HG03066 (cell line): ENCODE data around the gene OPCML.

Experiments
- ATAC-seq: cut with Tn5 transposase; IDR thresholded peaks from one replicate; pipeline ENCODE4 v1.9.1; 2021; ENCODE audit warnings: low read depth; ENCODE audit not compliant: unreplicated experiment

OPCML gene

DNA sequence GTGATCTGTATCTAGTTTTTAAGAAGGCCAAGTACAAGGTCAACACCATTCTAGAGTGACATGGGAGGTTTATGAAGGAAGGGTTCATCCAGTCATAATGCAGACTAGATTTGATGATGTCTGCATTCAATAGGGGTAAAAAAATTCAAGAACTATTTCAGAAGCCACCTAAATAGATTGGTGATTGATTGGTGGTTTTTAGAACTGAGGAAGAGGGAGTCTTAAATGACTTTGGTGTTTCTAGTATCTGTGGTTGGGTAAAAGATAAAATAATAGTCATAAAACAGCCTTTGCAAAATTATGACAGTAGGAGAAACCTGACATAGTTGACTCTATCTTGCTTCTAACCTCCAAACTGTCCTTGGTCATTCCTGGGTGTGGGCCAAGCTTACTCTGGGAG, 114.1 kb downstream of the OPCML start:
- no peak for ATAC-seq

DNA sequence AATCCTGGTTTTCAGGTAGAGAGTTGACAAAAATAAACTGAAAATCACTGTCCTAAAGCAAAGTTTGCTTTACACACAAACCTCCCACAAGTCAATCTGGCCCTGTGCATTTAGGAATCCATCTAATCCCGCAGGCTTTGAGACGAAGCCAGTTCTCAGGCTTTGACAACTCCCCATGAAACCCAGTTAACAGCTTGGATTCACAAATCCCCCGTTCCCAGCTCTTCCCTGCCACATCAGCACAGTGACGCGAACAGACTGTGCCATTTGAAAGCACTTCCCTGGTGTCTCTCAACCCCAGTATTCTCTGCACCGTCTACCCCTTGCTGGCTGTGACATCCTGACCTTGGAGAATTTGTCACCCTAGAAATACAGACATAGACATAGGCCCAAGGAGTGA, 117.8 kb downstream of the OPCML start:
- ATAC-seq: no peak

DNA sequence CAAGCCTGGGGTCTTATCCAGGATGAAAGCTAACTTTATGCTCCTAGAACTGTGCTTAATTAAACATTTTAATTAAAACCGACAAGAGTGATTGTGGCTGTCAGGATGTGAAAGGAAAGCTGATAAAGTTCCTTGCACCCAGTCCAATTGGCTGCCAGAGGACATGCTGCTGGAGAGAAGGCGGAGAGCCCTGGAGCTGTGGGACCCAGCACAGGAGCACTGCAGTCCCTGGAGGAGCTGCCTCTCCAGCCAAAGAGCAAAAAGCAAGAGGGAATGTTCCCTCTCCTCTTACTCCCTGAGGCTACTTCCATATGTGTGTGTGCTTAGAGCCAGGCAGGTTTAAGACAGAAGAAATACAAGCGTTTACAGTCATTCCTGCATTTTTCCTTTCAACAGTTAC, 118.6 kb downstream of the OPCML start:
- ATAC-seq: no peak

DNA sequence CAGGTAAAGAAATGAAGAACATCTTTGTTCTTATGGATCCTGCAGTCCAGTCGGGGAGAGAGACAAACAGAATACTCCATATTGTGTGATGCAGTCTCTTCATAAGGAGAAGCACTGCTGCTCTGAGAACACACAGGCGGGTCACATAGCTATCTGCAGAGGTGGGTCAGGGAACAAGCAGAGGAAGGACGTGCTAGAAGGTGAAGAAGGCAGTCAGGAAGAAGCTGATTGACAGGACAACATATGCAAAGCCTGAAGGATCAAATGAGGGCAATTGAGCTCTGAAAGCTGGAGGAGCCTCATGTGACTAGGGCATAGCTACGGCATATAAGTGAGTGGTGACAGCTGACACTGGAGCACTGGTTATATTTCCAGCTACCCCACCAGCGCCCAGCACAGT, 122.5 kb downstream of the OPCML start:
- ATAC-seq: no peak

DNA sequence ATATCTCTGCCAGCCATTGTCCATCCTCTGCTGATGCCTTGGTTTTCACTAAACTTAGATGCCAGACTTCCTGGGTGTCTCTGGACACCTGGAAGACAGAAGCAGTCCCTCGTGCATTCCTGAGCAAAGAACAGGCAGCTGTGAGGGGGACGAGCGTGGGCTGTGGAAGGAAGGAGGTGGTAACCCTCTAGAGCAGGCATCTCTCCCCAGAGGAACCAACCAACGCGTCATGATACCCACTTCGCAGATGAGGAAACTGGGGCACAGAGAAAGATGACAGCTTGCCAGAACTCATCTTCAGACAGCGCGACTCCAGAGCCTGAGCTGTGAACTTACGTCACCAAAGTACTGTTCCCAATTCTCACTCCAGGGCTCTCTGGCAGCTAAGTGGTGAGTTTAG, 123.4 kb downstream of the OPCML start:
- ATAC-seq: no peak

DNA sequence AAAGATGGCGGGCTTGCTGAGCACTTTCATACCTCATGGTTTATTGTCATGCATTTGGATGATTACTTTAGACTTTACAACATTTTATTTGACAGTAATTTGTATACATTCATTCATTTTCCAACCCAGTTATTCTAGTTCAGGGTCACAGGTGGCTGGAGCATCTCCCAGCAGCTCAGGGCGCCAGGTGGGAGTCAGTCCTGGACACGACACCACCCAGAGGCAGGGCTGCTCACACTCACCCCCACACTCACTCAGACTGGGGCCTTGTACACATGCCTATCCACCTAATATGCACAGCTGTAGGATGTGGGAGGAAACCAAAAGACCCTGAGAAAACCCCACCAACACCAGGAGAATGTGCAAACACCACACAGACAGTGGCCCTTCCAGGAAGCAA, 123.9 kb downstream of the OPCML start:
- ATAC-seq: no peak

DNA sequence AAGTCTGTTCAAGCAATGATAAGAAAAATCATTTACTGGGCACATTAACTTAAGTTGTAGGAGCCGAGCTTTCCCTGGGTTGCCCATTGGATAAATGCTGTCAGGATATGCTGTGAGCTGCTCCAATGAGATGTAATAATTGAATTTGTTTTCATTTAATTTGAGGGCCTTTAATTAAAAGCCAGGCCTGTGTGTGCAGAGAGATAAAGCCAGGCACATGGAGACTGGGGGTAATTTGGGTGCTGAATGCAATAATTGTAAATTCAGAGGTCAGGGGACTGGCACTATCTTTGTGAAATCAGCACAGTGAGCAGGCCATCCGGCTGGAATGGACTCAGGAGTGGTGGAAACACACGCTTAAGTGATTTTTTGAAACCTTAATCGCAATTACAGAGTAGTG, 125.8 kb downstream of the OPCML start:
- ATAC-seq: no peak

DNA sequence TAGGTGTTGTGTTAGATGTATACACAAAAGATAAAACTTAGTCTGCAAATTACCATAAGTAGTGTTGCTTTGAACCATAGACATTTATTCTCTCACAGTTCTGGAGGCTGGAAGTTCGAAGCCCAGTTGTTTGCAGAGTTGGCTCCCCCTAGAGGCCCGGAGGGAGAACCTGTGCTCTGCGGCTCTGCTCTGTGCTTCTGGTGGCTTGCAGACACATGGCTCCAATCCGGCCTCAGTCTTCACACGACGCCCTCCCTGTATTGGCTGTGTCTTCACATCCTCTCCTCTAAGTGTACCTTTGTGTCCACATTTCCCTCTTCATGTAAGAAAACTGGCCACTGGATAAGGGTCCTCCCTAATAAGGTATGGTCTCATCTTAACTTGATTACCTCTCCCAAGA, 128.4 kb downstream of the OPCML start:
- ATAC-seq: no peak

DNA sequence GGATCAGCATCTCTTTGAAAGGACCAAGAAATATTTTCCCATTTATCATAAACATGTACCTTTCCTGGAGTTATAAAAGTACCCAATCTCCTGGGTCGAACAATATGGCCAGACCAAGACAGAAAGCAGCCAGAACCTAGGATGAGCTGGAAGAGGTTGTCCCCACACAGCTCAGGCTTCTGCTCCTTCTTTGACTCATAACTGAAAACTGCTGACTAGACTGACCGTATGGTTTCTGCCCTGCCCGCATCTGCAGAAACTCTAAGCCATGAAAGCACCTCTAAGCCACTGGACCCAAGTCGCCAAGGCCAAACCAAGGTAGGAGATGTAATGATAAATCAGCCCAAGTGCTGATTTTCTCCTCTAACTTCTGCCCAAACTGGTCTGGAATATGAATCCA, 129.8 kb downstream of the OPCML start:
- no peak for ATAC-seq

DNA sequence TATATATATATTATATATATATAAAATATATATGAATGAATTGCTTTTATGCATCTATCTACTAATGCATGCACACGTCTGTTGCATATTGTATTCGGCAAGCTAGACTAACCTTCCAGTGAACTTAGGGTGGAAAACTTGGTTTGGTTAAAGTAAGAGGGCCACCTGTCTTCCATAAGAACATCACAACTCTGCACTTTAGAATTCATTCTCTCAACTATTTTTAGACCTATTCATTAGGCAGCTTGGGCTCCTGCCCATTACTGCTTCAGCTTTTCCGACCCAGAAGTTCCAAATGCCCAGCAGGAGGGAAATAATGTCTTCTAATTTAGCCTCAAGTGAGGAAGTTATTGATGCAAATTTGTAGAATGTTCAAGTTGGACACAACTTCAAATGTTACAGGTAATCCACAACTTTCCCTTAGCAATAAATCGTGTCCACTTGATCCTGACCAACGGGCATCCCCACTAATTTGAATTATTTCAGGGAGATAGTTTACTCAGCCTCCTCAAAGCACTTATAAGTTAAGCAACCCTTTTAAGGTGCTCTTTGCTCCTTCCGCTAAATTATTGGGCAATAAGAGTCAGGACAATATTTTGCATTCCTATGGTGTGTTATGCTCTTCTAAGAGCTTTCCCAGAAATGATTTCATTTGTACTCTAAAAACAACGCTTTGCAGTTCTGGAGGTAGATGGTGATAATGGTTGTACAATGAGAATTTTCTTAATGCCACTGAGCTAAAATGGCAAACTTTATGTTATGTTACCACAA, 132.3 kb downstream of the OPCML start:
- no peak for ATAC-seq

DNA sequence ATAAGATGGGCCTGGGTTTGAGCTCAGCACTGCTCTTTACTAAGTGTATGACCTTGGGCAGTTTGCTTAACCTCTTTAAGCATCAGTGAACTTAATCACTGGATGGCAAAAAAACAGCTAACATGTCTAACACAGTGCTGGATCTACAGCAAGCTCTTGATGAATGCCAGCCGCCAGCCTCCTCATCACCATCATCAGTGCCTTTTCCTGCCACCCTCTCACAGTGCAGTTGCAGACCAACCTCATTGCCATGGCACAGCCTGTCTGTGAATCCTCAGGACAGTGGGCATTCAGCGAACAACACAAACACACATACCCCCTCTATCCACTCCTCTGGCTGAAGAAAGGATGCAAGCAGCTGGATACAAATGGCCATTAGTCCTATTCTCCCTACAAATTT, 133.0 kb downstream of the OPCML start:
- no peak for ATAC-seq

DNA sequence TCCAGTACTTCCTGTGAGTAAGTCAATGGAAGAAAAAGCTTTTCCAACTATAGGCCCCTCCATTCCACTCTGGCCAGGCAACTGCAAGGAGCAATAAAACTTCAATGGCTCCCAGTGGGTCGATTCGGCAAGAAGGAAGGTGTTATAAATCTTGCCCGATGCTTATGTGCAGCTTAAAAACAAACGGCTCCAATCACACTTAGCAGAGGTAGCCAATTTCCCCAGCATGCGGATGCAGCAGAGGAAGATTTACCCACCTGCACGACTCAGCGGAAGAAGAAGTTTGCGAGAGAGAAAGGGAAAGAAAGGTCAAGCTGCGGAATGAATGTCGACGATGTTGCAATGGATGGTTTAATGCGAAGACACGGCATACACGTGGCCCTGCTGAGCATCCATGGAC, 141.5 kb downstream of the OPCML start:
- no peak for ATAC-seq

DNA sequence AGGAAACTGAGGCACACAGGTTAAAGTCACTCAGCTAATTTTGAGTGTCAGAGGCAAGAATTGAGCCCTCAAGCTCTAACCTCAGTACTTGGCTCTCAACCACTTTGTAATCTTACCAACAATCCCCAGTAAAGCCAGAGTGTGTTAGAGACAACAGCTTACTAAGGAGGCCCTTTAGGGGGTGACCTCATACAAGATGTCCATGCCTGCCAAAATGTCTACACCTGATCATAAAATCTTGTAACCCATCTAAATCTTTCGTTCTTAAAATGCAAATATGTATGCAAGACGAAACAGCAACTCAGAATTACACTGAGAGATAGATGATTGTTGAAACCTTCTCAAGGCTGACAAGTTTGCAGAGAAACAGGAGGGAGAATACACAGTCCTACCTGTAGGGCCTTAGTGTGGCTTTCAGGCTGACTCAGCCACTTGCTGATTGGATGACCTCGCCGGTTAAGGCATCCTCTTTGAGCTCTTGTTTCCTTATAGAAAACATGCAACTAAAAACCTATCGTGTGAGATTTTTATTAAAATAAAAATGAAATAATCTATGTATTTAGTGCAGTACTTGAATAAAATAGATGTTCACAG, 143.2 kb downstream of the OPCML start:
- ATAC-seq: no peak

DNA sequence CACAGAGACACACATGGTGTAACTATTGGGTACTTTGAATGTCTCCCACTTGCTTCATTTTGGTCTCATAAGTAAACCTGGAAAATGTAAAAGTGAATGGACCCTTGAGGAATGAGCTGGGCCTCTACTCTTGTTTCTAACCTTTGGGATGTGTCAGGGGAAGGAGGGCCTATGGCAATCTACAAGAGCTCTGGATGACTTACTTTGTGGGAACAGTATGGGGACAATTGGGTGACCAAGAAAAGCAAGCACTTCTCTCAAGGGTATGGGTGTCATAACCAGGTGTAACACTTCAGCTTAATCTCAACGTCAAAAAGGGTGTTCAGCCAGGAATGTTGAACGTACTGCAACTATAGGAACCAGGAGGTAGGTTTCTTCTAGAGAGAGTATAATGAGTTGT, 144.0 kb downstream of the OPCML start:
- no peak for ATAC-seq

DNA sequence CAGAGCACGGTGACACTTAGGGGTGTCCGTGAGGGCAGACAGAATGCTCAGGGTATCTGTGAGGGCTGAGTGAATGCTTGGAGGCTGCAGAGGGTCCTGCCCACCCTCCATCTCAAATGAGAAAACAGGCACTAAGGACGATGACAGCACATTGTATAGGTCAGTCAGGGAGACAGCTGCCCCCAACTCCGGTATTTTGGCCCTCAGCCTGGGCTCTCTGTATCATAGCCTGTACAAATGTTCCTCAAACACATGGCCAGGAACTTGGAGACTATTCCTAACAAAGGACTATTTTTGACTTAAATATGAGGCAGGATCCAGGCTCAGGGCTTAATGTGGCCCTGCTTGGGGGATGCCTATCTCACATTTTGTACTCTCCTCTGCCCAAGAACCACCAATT, 145.4 kb downstream of the OPCML start:
- no peak for ATAC-seq

DNA sequence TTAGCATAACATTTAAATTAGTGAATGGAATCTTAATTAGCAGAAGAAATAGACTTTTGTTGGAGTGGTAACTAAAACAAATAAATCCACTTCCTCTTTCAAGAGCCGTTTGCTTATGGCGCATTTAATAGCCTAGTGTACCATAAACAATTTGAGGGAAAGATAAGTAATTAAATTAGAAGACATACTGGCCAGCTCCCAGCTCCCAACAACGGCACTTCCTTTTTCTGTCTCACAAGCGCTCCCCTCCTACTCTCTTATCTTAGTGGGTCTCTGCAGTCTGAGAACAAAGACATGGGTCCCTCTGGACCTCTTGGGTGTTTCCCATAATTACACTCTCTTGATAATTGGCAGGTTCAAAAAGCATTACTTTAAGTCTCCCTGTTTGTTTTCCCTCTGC, 146.0 kb downstream of the OPCML start:
- no peak for ATAC-seq

DNA sequence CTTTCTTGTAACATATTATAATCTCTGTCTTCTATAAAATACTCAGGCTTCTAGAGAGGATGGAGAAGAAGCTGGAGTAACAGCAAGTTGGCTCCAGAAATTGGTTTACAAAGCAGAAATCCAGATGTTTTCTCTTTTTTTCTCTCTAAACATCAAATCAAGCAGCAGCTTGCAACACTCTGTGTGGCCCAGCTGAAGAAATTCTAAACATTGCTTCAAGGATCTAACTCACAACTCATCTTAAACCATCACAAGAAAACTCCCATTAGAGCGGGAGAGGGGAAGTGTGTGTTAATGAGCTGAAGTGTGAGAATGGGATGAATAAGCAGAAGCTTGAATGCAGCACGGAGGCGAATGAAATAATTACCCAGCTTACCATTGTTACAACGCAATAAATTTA, 146.5 kb downstream of the OPCML start:
- ATAC-seq: no peak

DNA sequence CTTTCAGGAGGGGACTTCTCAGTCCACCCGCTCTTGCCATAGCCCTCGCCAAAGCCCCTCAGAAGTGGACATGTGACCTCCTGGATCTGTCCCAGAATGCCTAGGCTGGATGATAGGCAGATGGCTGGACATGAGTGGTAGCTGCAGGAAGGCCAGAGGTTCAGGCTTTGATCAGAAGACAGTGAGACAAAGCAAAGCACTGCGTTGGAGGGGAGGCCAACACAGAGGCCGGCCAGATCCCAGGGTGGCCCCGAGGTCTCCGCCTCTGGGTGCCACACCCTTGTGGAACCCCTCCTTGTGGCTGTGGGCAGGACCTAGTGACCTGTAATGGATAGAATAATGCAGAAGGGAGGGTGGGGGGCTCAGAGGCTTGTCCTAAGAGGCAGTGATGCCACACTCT, 147.6 kb downstream of the OPCML start:
- ATAC-seq: no peak

DNA sequence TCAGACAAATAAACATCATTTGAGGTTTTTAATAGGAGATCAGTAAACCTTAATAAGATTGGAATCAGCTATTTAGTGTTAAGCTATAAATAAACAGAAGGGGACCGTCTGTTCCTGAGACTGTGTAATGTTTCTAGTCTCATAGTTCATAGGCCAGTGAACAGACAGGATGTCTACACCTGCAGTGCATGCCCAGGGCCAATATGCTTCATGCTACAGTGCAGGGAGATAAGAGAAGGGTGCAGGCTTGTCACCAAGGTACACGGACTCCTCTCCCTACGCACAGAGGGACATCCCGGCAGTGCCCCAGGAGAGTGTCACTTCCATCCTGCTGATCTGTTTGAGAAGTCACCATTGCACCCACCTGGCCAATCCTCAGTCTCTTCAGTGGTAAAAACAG, 148.6 kb downstream of the OPCML start:
- no peak for ATAC-seq

DNA sequence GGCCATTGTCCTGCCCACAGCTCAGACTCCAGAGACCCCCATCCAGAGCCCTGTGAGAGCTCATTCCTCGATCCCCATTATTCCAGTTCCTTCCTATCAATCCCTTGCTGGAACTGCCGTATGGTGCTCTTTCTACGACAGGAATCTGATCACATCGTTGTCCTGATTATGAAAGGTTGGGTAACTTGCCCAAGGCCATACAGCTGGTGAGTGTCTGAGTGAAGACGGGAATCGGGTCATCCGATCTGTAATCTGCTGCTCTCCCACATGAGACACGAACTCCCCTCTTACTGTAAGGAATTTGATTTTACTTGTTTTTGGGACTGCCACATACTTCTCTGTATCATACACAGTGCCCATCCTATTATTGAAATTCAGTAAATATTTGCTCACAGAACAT, 149.1 kb downstream of the OPCML start:
- ATAC-seq: no peak

DNA sequence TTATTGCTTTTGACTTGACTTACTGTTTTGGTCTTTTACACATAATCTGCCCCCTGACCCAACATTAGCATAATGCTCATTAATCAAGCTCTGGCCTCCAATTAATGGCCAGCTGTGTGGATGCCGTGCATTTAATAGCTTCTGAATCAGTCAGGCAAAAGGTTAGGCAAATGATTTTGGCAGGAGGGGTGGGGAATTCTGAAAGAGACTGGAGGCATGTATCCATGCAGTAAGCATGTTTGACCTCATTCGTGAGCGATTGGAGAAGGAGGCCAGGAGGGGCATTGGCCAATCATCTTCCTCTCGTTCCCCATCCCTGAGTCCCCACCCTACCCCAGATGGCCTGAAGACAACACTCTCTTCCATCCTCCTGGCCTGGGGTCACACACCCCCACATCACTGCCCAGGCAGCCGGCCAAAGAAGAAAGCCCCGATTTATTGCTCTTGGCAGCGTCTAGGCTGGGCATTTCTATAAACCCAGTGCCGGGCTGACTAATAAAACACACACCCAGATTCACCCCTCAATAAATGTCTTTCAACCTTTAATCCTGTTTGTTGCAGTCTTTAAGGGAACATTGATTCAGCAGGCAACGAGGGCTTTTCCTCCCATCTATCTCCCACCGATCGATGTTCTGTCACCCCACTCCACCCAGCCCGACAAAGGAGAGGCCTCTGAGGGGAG, 150.0 kb downstream of the OPCML start:
- ATAC-seq: no peak

DNA sequence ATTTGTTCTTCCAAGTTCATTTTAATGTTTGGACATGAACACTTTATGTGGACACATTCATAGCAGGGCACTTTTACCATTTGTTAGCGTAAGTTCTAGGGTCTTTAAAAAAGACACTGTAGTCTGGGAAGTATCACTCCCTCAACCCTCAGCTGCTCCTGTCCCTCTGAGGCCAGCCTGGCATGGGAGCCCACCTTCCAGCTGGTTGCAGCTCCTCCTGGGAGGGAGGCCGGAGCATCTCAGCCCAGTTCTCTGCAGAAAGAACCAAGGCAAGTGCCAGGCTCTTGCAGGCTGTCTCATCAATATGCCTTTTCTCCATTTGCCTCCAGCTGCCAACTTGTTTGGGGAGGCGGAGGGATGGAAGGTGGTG, 150.6 kb downstream of the OPCML start:
- no peak for ATAC-seq
